ENCODE data around the gene VWA5A. TPM values are rescaled to one million over a fixed set of nuclear protein-coding genes. Genes with fewer than 3 reads are reported as not detected.

The VWA5A gene
- total and polyA plus RNA-seq, 2 of the 13 experiments (the other 11 are each of a cell fraction or from before 2014, with no cell fraction given) = 1.3 to 1.8 TPM

DNA sequence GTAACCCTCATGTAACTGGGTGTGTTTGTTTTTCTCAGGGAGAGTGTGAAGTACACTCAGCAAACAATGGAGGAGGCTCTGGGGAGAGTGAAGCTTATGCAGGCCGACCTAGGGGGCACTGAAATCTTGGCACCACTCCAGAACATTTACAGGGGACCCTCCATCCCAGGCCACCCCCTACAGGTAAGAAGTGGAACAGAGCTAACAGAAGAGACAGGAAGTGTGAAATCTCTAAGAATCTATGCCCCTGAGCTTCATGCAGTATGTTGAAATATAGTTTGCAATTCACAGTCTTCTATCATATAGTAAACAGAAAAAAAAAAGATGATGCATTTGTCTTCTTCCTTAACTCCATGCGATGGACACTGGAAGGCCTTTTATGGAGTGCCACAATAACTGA lies 8.4 kb downstream of the VWA5A start:
- Histone ChIP-seq H3K27me3 (ENCODE audit: control insufficient read depth in 1 of 2, insufficient read depth in 2 of 2, low read length in 2 of 2) (no peaks in the 10 kb centered on the region), H3K36me3 (replicated peaks in 1 of 2; ENCODE audit: control insufficient read depth in 1 of 2, insufficient read depth in 2 of 2, low read length in 2 of 2) (no peaks in the 10 kb centered on the region), H3K9me3 (ENCODE audit: low read length) (no peaks in the 10 kb centered on the region), H3K4me1 (ENCODE audit: insufficient read depth, low read length) (no peaks in the 10 kb centered on the region), H4K20me1 (ENCODE audit: insufficient read depth, low read length) (no peaks in the 10 kb centered on the region), H3K4me2 (ENCODE audit: low read depth, low read length) (no peak overlapping the region), H2AFZ (ENCODE audit: low read length) (no peak overlapping the region), H3K79me2 (ENCODE audit: insufficient read depth, low read length) (no peaks in the 10 kb centered on the region), H3K27ac (ENCODE audit: extremely low read length, insufficient read depth, low read length) (no peak overlapping the region), H3K4me3 (replicated peaks in 1 of 3; ENCODE audit: insufficient read depth in 1 of 3, low read depth in 2 of 3, low read length in 3 of 3) (no peak overlapping the region), H3K9ac (ENCODE audit: insufficient read depth, low read depth, low read length) (no peak overlapping the region)
- intact Hi-C loops (cut with micrococcal nuclease; ENCODE audit: unreplicated experiment) (no loop called here), in situ Hi-C loops (cut with HindIII; ENCODE audit: extremely low pct_ligation_motif_present, low pct_unique_long_range_greater_than_20kb) (no loop called here)
- ChIA-PET CTCF (ENCODE audit: low intra/inter-chr PET ratio, low total read pairs) (no interaction called here), POLR2A (no interaction called here)
- BruUV-seq (replicated peaks) = no TSS peak
- DNase-seq (ENCODE audit: low spot score) (no peak), FAIRE-seq (no peak), ATAC-seq (no peak)
- TF ChIP-seq, protein P1, sequence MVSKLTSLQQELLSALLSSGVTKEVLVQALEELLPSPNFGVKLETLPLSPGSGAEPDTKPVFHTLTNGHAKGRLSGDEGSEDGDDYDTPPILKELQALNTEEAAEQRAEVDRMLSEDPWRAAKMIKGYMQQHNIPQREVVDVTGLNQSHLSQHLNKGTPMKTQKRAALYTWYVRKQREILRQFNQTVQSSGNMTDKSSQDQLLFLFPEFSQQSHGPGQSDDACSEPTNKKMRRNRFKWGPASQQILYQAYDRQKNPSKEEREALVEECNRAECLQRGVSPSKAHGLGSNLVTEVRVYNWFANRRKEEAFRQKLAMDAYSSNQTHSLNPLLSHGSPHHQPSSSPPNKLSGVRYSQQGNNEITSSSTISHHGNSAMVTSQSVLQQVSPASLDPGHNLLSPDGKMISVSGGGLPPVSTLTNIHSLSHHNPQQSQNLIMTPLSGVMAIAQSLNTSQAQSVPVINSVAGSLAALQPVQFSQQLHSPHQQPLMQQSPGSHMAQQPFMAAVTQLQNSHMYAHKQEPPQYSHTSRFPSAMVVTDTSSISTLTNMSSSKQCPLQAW (CRISPR knock-in tag; IDR thresholded peaks at IDR 0.05) = no peak
- no peak for TF ChIP-seq ZNF567 (CRISPR knock-in tag; IDR thresholded peaks at IDR 0.05; ENCODE audit: borderline replicate concordance)
- TF ChIP-seq TSC22D2 (CRISPR knock-in tag; IDR thresholded peaks at IDR 0.05; ENCODE audit: borderline replicate concordance) = no peak
- no peak for TF ChIP-seq HMG20A (CRISPR knock-in tag; IDR thresholded peaks at IDR 0.05; ENCODE audit: borderline replicate concordance)
- TF ChIP-seq GABPB1 (CRISPR knock-in tag; IDR thresholded peaks at IDR 0.05) = no peak
- TF ChIP-seq ZFY (CRISPR knock-in tag; IDR thresholded peaks at IDR 0.05) = no peak
- no peak for TF ChIP-seq KLF6 (CRISPR knock-in tag; IDR thresholded peaks at IDR 0.05)
- TF ChIP-seq, protein P2, sequence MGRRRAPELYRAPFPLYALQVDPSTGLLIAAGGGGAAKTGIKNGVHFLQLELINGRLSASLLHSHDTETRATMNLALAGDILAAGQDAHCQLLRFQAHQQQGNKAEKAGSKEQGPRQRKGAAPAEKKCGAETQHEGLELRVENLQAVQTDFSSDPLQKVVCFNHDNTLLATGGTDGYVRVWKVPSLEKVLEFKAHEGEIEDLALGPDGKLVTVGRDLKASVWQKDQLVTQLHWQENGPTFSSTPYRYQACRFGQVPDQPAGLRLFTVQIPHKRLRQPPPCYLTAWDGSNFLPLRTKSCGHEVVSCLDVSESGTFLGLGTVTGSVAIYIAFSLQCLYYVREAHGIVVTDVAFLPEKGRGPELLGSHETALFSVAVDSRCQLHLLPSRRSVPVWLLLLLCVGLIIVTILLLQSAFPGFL (CRISPR knock-in tag; IDR thresholded peaks at IDR 0.05) = no peak
- TF ChIP-seq ZNF572 (CRISPR knock-in tag; IDR thresholded peaks at IDR 0.05) = no peak
- no peak for TF ChIP-seq TBX2 (CRISPR knock-in tag; IDR thresholded peaks at IDR 0.05; ENCODE audit: borderline replicate concordance)
- TF ChIP-seq, protein P3, sequence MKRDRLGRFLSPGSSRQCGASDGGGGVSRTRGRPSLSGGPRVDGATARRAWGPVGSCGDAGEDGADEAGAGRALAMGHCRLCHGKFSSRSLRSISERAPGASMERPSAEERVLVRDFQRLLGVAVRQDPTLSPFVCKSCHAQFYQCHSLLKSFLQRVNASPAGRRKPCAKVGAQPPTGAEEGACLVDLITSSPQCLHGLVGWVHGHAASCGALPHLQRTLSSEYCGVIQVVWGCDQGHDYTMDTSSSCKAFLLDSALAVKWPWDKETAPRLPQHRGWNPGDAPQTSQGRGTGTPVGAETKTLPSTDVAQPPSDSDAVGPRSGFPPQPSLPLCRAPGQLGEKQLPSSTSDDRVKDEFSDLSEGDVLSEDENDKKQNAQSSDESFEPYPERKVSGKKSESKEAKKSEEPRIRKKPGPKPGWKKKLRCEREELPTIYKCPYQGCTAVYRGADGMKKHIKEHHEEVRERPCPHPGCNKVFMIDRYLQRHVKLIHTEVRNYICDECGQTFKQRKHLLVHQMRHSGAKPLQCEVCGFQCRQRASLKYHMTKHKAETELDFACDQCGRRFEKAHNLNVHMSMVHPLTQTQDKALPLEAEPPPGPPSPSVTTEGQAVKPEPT (CRISPR knock-in tag; IDR thresholded peaks at IDR 0.05; ENCODE audit: low read depth) = no peak
- TF ChIP-seq, protein P4, sequence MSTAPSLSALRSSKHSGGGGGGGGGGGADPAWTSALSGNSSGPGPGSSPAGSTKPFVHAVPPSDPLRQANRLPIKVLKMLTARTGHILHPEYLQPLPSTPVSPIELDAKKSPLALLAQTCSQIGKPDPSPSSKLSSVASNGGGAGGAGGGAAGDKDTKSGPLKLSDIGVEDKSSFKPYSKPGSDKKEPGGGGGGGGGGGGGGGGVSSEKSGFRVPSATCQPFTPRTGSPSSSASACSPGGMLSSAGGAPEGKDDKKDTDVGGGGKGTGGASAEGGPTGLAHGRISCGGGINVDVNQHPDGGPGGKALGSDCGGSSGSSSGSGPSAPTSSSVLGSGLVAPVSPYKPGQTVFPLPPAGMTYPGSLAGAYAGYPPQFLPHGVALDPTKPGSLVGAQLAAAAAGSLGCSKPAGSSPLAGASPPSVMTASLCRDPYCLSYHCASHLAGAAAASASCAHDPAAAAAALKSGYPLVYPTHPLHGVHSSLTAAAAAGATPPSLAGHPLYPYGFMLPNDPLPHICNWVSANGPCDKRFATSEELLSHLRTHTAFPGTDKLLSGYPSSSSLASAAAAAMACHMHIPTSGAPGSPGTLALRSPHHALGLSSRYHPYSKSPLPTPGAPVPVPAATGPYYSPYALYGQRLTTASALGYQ (CRISPR knock-in tag; IDR thresholded peaks at IDR 0.05) = no peak
- no peak for TF ChIP-seq RFX3 (CRISPR knock-in tag; IDR thresholded peaks at IDR 0.05)
- no peak for TF ChIP-seq TAF1 (CRISPR knock-in tag; IDR thresholded peaks at IDR 0.05)
- TF ChIP-seq, protein P5, sequence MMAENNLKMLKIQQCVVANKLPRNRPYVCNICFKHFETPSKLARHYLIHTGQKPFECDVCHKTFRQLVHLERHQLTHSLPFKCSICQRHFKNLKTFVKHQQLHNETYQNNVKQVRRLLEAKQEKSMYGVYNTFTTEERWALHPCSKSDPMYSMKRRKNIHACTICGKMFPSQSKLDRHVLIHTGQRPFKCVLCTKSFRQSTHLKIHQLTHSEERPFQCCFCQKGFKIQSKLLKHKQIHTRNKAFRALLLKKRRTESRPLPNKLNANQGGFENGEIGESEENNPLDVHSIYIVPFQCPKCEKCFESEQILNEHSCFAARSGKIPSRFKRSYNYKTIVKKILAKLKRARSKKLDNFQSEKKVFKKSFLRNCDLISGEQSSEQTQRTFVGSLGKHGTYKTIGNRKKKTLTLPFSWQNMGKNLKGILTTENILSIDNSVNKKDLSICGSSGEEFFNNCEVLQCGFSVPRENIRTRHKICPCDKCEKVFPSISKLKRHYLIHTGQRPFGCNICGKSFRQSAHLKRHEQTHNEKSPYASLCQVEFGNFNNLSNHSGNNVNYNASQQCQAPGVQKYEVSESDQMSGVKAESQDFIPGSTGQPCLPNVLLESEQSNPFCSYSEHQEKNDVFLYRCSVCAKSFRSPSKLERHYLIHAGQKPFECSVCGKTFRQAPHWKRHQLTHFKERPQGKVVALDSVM (CRISPR knock-in tag; IDR thresholded peaks at IDR 0.05) = no peak
- TF ChIP-seq, protein P6, sequence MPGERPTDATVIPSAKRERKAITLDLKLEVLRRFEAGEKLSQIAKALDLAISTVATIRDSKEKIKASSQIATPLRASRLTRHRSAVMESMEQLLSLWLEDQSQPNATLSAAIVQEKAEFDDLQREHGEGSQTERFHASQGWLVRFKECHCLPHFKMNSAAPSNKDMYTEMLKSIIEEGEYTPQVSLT (CRISPR knock-in tag; IDR thresholded peaks at IDR 0.05; ENCODE audit: borderline replicate concordance, low read depth) = no peak
- WGBS (ENCODE audit: low lambda C conversion rate) = 46% methylated on average over 2 of the region's 2 CpGs

All from HepG2 (cell line).